Activated CD4-positive, alpha-beta T cell treated with anti-CD3 and anti-CD28 coated beads for 24 hours (primary cell): Measurements from ENCODE around the gene TUBA3E.
"Not testable (repeated sequence)": the region's sequence is repeated elsewhere in the genome, so short reads cannot be mapped to it uniquely, and the experiment has no call there.

Experiments used
- DNase-seq, 2 donors: peaks; one replicate each; pipeline ENCODE4 v3.0.0-alpha.2; 2020; ENCODE audit warnings: low read depth in 2 of 2

TUBA3E gene

DNA sequence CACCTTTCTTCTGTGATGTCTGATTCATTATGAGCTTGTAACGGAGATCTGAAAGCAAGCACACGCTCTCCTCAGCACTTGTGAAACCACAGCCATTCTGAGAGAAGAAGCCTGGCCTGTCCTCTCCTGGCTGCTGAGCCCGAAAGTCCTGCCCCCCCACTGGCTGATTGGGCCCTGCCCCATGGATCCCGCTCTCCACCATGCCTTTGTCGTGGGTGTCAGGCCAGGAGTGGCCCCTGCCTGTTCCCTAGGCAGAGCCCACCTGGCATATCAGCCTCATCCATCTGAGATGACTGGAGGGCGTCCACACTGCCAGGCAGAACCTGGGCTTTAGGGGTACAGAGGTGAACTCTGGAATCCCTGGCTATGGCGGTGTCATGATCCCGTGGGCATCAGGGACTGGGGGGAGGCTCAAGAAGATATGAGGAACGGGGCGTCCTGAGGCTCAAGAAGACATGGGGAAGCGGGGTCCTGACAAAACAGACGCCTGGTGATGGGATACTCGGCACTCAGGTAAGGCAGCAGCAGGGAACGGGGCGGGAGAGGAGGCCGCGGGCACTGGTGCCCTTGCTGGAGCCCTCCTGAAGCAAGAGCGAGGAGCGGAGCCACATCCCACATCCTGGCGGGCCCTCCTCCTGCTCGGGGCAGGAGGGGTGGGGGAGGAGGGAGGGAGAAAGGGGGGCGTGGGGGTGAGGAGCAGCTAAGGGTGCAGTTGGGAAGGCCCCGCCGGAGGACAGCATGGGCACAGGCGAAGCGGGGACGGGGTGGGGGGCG is 54.8 kb downstream of the TUBA3E start:
- DNase-seq: not testable (repeated sequence)

DNA sequence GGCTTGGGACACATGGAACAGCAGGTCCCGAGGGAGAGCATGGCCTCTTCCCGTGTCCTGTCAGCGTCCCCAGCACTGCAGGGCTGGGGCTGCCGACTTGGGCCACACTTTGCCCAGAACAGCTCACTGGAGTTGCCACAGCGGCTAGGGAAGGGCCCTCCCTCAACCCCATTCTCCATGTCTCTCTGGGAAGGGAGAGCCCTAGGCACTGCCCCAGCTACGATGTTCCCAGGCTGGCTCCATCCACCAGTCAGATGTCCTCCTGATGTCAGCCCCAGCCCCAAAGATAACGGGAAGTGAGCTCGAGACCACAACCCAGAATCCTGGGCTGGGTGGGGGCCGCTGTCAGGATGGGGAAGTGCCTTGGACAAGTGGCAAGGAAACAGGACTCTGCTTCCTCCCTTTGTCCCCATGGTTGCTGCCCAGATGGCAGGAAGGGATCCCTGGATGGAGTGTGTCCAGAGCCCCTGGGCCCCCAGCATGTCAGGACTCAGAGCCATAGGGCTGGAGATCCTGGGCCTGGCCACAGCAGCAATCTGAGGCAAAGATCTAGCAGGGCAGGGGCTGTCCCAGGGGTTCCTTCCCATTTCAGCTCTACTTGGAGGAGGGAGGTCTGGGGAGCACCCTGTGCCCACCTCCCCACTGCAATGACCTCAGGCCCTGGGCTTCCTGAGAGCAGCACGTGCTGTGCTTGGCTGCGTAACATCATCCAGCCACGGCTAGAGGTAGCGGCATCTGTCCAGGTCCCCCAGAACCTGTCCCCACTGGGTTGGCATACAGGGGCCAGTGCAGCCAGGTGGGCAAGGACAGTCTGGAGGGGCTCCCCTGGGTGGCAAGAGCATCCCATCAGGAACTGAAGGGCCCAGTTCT is 55.6 kb downstream of the TUBA3E start:
- not testable (repeated sequence) for DNase-seq
